Endothelial cell of umbilical vein (primary cell): ENCODE results near the gene SYNDIG1. TPM values are rescaled to one million over a fixed set of nuclear protein-coding genes. Genes with fewer than 3 reads are reported as not detected.

Experiments
- BruUV-seq: library from RNA; stranded (reverse); fragments of 400-500 nt; replicated peaks from 2 replicates; lab custom pipeline; 2021; lab: Mats Ljungman, UMichigan
- CTCF ChIA-PET: fragments of 300-600, 350-600 bp; sonication (Branson Sonifier 250); formaldehyde crosslinking; loops from one replicate; lab custom pipeline; 2021; ENCODE audit warnings: antibody characterized with exemption, inconsistent platforms; lab: Charles Lee
- POLR2A ChIA-PET: fragments of 300-600, 350-600 bp; sonication (Branson Sonifier 250); formaldehyde crosslinking; loops from one replicate; lab custom pipeline; 2021; ENCODE audit warnings: antibody characterized with exemption, inconsistent platforms; lab: Charles Lee
- DNase-seq: peaks from one replicate; pipeline ENCODE4 v3.0.0-alpha.2; 2011; ENCODE audit warnings: low read depth, low spot score
- FAIRE-seq: peaks from 2 replicates; lab custom pipeline; 2011; peaks lifted over from hg19 to GRCh38; lab: Jason Lieb, UNC
- H2AFZ ChIP-seq: 2 replicates; pipeline ENCODE4 v1.6.0; 2012; ENCODE audit warnings: low read depth, low read length, control low read depth, inconsistent platforms
- H3K27ac ChIP-seq: 2 replicates; pipeline ENCODE4 v1.5.1; 2011; ENCODE audit warnings: low read depth, mild to moderate bottlenecking, control low read depth, low read length, moderate library complexity; ENCODE audit not compliant: insufficient read depth
- H3K27me3 ChIP-seq, 2 experiments: 2 replicates each; pipeline versions ENCODE4 v1.6.0 to v1.6.1; 2011; ENCODE audit warnings: low read length in 2 of 2, mixed read lengths in 1 of 2; ENCODE audit not compliant: control insufficient read depth in 2 of 2, insufficient read depth in 2 of 2
- H3K36me3 ChIP-seq, 2 experiments: 2 replicates in 1 of 2; 3 replicates in 1 of 2; pipeline ENCODE4 v1.5.1; 2011; ENCODE audit warnings: low read length in 2 of 2, mild to moderate bottlenecking in 1 of 2, moderate library complexity in 1 of 2; ENCODE audit not compliant: control insufficient read depth in 2 of 2, insufficient read depth in 2 of 2; ENCODE audit errors: extremely low read depth in 1 of 2
- H3K4me1 ChIP-seq: 3 replicates; pipeline ENCODE4 v1.5.1; 2011; ENCODE audit warnings: mild to moderate bottlenecking, low read length; ENCODE audit not compliant: control insufficient read depth, insufficient read depth; ENCODE audit errors: extremely low read depth
- H3K4me2 ChIP-seq: 2 replicates; pipeline ENCODE4 v1.6.1; 2011; ENCODE audit warnings: low read length, control low read depth, mixed read lengths; ENCODE audit not compliant: insufficient read depth
- H3K4me3 ChIP-seq, 3 experiments: fragments of 200-600 bp in 1 of 3; sonication (generic), shearing (Covaris generic) in 1 of 3; replicated peaks in 1 of 3; 2 replicates each; pipeline ENCODE4 v1.5.1; 2011 to 2016; ENCODE audit warnings: control low read depth in 3 of 3, low read length in 3 of 3, mild to moderate bottlenecking in 2 of 3, inconsistent platforms in 1 of 3, low read depth in 1 of 3, moderate library complexity in 1 of 3; ENCODE audit not compliant: insufficient read depth in 1 of 3
- H3K79me2 ChIP-seq: 2 replicates; pipeline ENCODE4 v1.6.0; 2012; ENCODE audit warnings: low read length, inconsistent platforms; ENCODE audit not compliant: control insufficient read depth, insufficient read depth
- H3K9ac ChIP-seq: replicated peaks from 2 replicates; pipeline ENCODE3; 2011; ENCODE audit warnings: low read length, control low read depth; ENCODE audit not compliant: insufficient read depth; ENCODE audit errors: extremely low read depth
- H3K9me1 ChIP-seq: replicated peaks from 3 replicates; pipeline ENCODE4 v1.6.0; 2011; ENCODE audit warnings: mild to moderate bottlenecking, low read length; ENCODE audit not compliant: control insufficient read depth, insufficient read depth; ENCODE audit errors: extremely low read depth
- H3K9me3 ChIP-seq: replicated peaks from 2 replicates; pipeline ENCODE4 v1.5.1; 2012; ENCODE audit warnings: low read length, inconsistent platforms; ENCODE audit not compliant: control insufficient read depth, insufficient read depth
- H4K20me1 ChIP-seq: replicated peaks from 2 replicates; pipeline ENCODE3; 2011; ENCODE audit warnings: mild to moderate bottlenecking, low read length; ENCODE audit not compliant: control insufficient read depth, insufficient read depth; ENCODE audit errors: extremely low read depth
- EZH2 ChIP-seq: IDR thresholded peaks from 2 replicates; pipeline ENCODE4 v1.6.1; 2012; ENCODE audit warnings: borderline replicate concordance, low read depth, mild to moderate bottlenecking, moderate library complexity, low read length, inconsistent platforms; ENCODE audit not compliant: severe bottlenecking
- FOS ChIP-seq: IDR thresholded peaks from 2 replicates; pipeline ENCODE4 v1.6.1; 2011; ENCODE audit warnings: mild to moderate bottlenecking, low read length, moderate library complexity, borderline replicate concordance; ENCODE audit not compliant: insufficient read depth
- GATA2 ChIP-seq: IDR thresholded peaks from 2 replicates; pipeline ENCODE4 v1.7.0; 2011; ENCODE audit warnings: low read depth, mild to moderate bottlenecking, moderate library complexity, mixed read lengths, low read length; ENCODE audit not compliant: insufficient read length, insufficient read depth
- JUN ChIP-seq: IDR thresholded peaks from 2 replicates; pipeline ENCODE4 v1.6.1; 2011; ENCODE audit warnings: borderline replicate concordance, low read depth; ENCODE audit not compliant: insufficient read length, insufficient read depth
- MAX ChIP-seq: IDR thresholded peaks from 2 replicates; pipeline ENCODE4 v1.6.1; 2011; ENCODE audit not compliant: insufficient read depth, insufficient read length
- MYC ChIP-seq: IDR thresholded peaks from one replicate; pipeline ENCODE4 v1.6.1; 2011; ENCODE audit warnings: mild to moderate bottlenecking, low read depth, low read length
- POLR2A ChIP-seq: IDR thresholded peaks from 2 replicates; pipeline ENCODE4 v1.6.1; 2012; ENCODE audit warnings: low read depth, mild to moderate bottlenecking, control low read depth, low read length
- POLR2AphosphoS5 ChIP-seq: IDR thresholded peaks from 2 replicates; pipeline ENCODE4 v1.6.1; 2012; ENCODE audit warnings: low read depth, mild to moderate bottlenecking, control low read depth, low read length, moderate library complexity; ENCODE audit not compliant: insufficient read depth
- dilution Hi-C: fragments of 300-500 bp; cut with MboI; formaldehyde crosslinking; loops from one replicate; pipeline ENCODE4 v1.15.0; 2019; ENCODE audit warnings: low sequenced_read_pairs; ENCODE audit not compliant: extremely low pct_ligation_motif_present
- intact Hi-C: fragments of 100-400 bp; cut with micrococcal nuclease; formaldehyde crosslinking; loops from one replicate; pipeline ENCODE4 v1.10.0; 2022
- polyA plus RNA-seq, 4 experiments: library from polyadenylated mRNA; depleted of rRNA in 3 of 4; stranded (reverse) in 3 of 4; unstranded in 1 of 4; fragments of >200 nt; gene quantifications; 2 replicates each; pipeline versions ENCODE4 v1.2.1 to v1.2.3, GENCODE V29; 2011 to 2012; ENCODE audit warnings: missing spikeins in 1 of 4
- total RNA-seq: library from RNA; stranded (reverse); gene quantifications from 2 replicates; pipeline ENCODE4 v1.2.3, GENCODE V29; 2021
- TF ChIP-seq, protein P1 (sequence below), 2 donors: IDR thresholded peaks; 1 replicate in 1 of 2; 2 replicates in 1 of 2; pipeline ENCODE4 v1.5.1; 2011; ENCODE audit warnings: low read length in 2 of 2, mild to moderate bottlenecking in 2 of 2, moderate library complexity in 2 of 2, control low read depth in 1 of 2, inconsistent platforms in 1 of 2, low read depth in 1 of 2; ENCODE audit not compliant: insufficient read depth in 1 of 2; ENCODE audit errors: extremely low read depth in 1 of 2

The SYNDIG1 gene
- total and polyA plus RNA-seq, 2 donors (not counting 3 experiments of a cell fraction or from before 2014, with no cell fraction given), result not detected

DNA sequence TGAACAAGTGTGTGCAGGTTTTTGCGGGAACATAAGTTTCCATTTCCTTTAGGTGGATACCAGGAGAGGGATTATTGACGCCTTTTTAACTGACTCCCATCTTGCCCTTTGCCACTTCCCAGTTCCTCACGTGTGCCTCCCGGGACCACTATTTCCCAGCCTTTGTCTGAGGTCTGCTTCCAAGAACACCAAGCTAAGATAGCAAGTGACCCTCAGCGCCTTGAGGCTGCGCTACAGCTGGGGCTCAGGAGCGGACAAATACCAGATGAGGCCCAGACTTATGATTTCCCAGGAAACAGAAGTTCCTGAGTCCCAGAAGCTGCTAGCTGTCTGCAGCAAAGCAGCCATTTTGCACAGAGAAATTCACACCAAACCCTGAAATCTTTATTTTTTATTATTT is 216.7 kb downstream of the SYNDIG1 start:
- dilution Hi-C loops (no loop called here), intact Hi-C loops (no loop called here)
- H3K9ac ChIP-seq, result no peak overlapping the region
- DNase-seq (no peak), FAIRE-seq (no peak)
- no peaks in the 10 kb centered on the region for H3K27me3 ChIP-seq
- POLR2A ChIA-PET, result no interaction called here
- no peaks in the 10 kb centered on the region for H3K79me2 ChIP-seq
- peaks cover 3% of the 10 kb centered on the region for H3K9me3 ChIP-seq
- no peak overlapping the region for H3K4me3 ChIP-seq
- no peak for TF ChIP-seq JUN
- no peak for TF ChIP-seq POLR2A
- TF ChIP-seq, protein P1, sequence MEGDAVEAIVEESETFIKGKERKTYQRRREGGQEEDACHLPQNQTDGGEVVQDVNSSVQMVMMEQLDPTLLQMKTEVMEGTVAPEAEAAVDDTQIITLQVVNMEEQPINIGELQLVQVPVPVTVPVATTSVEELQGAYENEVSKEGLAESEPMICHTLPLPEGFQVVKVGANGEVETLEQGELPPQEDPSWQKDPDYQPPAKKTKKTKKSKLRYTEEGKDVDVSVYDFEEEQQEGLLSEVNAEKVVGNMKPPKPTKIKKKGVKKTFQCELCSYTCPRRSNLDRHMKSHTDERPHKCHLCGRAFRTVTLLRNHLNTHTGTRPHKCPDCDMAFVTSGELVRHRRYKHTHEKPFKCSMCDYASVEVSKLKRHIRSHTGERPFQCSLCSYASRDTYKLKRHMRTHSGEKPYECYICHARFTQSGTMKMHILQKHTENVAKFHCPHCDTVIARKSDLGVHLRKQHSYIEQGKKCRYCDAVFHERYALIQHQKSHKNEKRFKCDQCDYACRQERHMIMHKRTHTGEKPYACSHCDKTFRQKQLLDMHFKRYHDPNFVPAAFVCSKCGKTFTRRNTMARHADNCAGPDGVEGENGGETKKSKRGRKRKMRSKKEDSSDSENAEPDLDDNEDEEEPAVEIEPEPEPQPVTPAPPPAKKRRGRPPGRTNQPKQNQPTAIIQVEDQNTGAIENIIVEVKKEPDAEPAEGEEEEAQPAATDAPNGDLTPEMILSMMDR (IDR thresholded peaks at IDR 0.05; ENCODE audit: extremely low read depth in 1 of 2, insufficient read depth in 1 of 2, low read depth in 1 of 2, low read length in 2 of 2), result no peak
- TF ChIP-seq GATA2, result no peak
- TF ChIP-seq POLR2AphosphoS5, result no peak
- no peak for TF ChIP-seq FOS
- no peak for TF ChIP-seq EZH2
- TF ChIP-seq MYC, result no peak
- no peak for TF ChIP-seq MAX
- no peaks in the 10 kb centered on the region for H3K4me1 ChIP-seq
- CTCF ChIA-PET, result no interaction called here
- H3K36me3 ChIP-seq, result no peaks in the 10 kb centered on the region
- H2AFZ ChIP-seq, result no peak overlapping the region
- H3K4me2 ChIP-seq, result no peak overlapping the region
- H3K9me1 ChIP-seq, result no peaks in the 10 kb centered on the region
- BruUV-seq, result no TSS peak
- no peak overlapping the region for H3K27ac ChIP-seq
- H4K20me1 ChIP-seq, result no peaks in the 10 kb centered on the region
